KMS-11 (cell line): ENCODE results near the gene IL17RE.
A peak's percentile ranks its signal among the peaks of the same experiment; 100 is the strongest.

Experiments used
- H2AFZ ChIP-seq: fragments of 200-600 bp; sonication (generic); 2 replicates; pipeline ENCODE4 v1.6.1; 2016; ENCODE audit warnings: antibody characterized with exemption, mixed run types, low read depth
- H3K27ac ChIP-seq: fragments of 200-600 bp; sonication (generic); 2 replicates; pipeline ENCODE4 v1.6.1; 2016; ENCODE audit warnings: mild to moderate bottlenecking, mixed run types
- H3K27me3 ChIP-seq: fragments of 200-600 bp; sonication (generic); 2 replicates; pipeline ENCODE4 v1.6.1; 2017; ENCODE audit warnings: mild to moderate bottlenecking, low read depth, mixed run types, moderate library complexity; ENCODE audit not compliant: insufficient read depth
- H3K36me3 ChIP-seq: fragments of 200-600 bp; sonication (generic); 2 replicates; pipeline ENCODE4 v1.6.1; 2017; ENCODE audit warnings: mild to moderate bottlenecking, mixed run types; ENCODE audit not compliant: insufficient read depth
- H3K4me1 ChIP-seq: fragments of 200-600 bp; sonication (generic); 2 replicates; pipeline ENCODE4 v1.6.1; 2016; ENCODE audit warnings: mild to moderate bottlenecking, low read depth, mixed run types; ENCODE audit not compliant: poor library complexity, severe bottlenecking
- H3K4me2 ChIP-seq: fragments of 200-600 bp; sonication (generic); 2 replicates; pipeline ENCODE4 v1.7.0; 2016; ENCODE audit warnings: mild to moderate bottlenecking, mixed run types
- H3K4me3 ChIP-seq: fragments of 200-600 bp; sonication (generic); IDR thresholded peaks from 2 replicates; pipeline ENCODE4 v1.6.1; 2017; ENCODE audit warnings: low read depth, low read length, mixed read lengths; ENCODE audit not compliant: insufficient read depth
- H3K79me2 ChIP-seq: fragments of 200-600 bp; sonication (generic); 2 replicates; pipeline ENCODE4 v1.6.1; 2016; ENCODE audit warnings: low read depth, mixed run types; ENCODE audit not compliant: insufficient read depth
- H3K9ac ChIP-seq: fragments of 200-600 bp; sonication (generic); 2 replicates; pipeline ENCODE4 v1.6.1; 2016; ENCODE audit warnings: mild to moderate bottlenecking, mixed run types
- H4K20me1 ChIP-seq: fragments of 200-600 bp; sonication (generic); 2 replicates; pipeline ENCODE4 v1.6.1; 2016; ENCODE audit warnings: mild to moderate bottlenecking, mixed run types; ENCODE audit not compliant: insufficient read depth
- CTCF ChIP-seq: fragments of 200-600 bp; sonication (generic); conservative IDR thresholded peaks from 2 replicates; pipeline ENCODE4 v1.6.1; 2017; ENCODE audit warnings: low read depth, mild to moderate bottlenecking, antibody characterized with exemption, low read length, moderate library complexity, mixed read lengths

IL17RE gene

GRCh38 chr3:9916734-9917680 is 14.4 kb downstream of the IL17RE start, which contains the start of gene IL17RC:
IL17RC (plus strand) TSS chr3:9917098; CDS start chr3:9917316, 218 bp downstream.
- Histone ChIP-seq H4K20me1 (no peaks in the 10 kb centered on the region), H3K4me3 (no peak within 1 kb of the TSS), H3K4me2 (peak within 1 kb of the TSS; percentile 53), H3K9ac (peak within 1 kb of the TSS; percentile 76; the same call in 1 of the 2 replicates), H3K4me1 (peaks cover 29% of the 10 kb centered on the region), H3K27ac (peak within 1 kb of the TSS; percentile 44; the same call in 1 of the 2 replicates), H3K27me3 (no peaks in the 10 kb centered on the region), H2AFZ (peak within 1 kb of the TSS; percentile 67), H3K79me2 (no peaks in the 10 kb centered on the region), H3K36me3 (no peaks in the 10 kb centered on the region)
- TF ChIP-seq CTCF: no peak

DNA sequence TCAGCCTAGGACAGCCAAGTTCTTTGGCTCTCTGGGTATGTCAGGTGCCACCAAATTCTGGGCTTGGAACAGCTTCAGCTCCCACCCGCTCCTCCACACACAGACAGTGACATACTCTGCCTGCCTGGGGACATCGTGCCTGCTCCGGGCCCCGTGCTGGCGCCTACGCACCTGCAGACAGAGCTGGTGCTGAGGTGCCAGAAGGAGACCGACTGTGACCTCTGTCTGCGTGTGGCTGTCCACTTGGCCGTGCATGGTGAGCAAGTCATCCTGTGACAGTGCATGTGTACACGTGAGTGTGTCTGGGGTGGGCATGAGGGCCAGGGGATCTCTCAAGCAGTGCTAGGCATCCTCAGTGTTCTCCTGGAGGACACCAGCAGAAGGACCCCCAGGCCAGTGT is 15.2 kb downstream of the IL17RE start:
- no peak overlapping the region for H3K27ac ChIP-seq
- no peak for TF ChIP-seq CTCF

DNA sequence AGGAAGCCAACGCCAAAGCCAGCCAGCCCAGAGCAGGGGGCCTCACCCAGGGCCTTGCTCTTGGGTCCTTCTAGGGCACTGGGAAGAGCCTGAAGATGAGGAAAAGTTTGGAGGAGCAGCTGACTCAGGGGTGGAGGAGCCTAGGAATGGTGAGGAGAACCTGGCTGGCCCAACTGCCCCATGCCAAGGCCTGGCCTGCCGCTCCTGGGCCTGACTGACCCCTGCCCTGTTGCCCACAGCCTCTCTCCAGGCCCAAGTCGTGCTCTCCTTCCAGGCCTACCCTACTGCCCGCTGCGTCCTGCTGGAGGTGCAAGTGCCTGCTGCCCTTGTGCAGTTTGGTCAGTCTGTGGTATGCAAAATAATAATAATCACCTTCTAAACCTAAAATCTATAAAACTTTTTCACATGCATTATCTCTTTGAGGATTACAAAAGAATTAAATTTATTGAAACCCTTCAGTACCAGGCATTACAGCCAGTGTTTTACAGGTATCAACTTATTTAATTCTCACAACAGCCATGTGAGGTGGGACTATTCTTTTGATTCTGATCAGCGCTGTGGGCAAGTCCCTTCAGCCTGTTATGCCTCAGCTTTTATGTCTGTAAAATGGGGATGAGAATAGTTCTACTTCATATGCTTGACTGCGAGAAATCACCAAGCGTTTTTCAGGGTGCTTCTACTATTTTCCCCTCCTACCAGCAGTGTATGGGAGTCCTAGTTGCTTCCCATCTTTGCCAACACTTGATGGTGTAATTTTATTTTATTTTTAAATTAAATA is 15.8 kb downstream of the IL17RE start:
- H3K27ac ChIP-seq: no peak overlapping the region
- no peak overlapping the region for H3K4me2 ChIP-seq
- no peak for TF ChIP-seq CTCF
- no peaks in the 10 kb centered on the region for H4K20me1 ChIP-seq
- no peak overlapping the region for H3K9ac ChIP-seq
- H3K36me3 ChIP-seq: no peaks in the 10 kb centered on the region
- no peak overlapping the region for H2AFZ ChIP-seq
- H3K27me3 ChIP-seq: no peaks in the 10 kb centered on the region
- no peaks in the 10 kb centered on the region for H3K79me2 ChIP-seq
- peaks cover 15% of the 10 kb centered on the region for H3K4me1 ChIP-seq
- no peak overlapping the region for H3K4me3 ChIP-seq

More for the DNA sequence above, 15.2 kb downstream of the IL17RE start:
- no peaks in the 10 kb centered on the region for H3K79me2 ChIP-seq
- no peak overlapping the region for H3K4me2 ChIP-seq
- H4K20me1 ChIP-seq: no peaks in the 10 kb centered on the region
- H3K4me1 ChIP-seq: peaks cover 21% of the 10 kb centered on the region
- H3K9ac ChIP-seq: no peak overlapping the region
- H3K27me3 ChIP-seq: no peaks in the 10 kb centered on the region
- H3K4me3 ChIP-seq: no peak overlapping the region
- no peak overlapping the region for H2AFZ ChIP-seq
- no peaks in the 10 kb centered on the region for H3K36me3 ChIP-seq

DNA sequence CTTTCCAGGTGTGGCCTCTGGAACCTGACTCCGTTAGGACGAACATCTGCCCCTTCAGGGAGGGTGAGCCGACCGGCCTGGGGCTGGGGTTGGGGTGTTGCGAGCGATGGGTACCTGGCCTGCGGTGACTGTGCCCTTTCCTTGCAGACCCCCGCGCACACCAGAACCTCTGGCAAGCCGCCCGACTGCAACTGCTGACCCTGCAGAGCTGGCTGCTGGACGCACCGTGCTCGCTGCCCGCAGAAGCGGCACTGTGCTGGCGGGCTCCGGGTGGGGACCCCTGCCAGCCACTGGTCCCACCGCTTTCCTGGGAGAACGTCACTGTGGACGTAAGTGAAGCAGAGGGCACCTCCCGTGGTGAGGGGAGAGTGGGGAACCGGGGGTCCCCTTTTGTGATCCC is 25.5 kb downstream of the IL17RE start:
- no peak for TF ChIP-seq CTCF
- Histone ChIP-seq H3K4me2 (no peak overlapping the region), H3K27me3 (no peaks in the 10 kb centered on the region), H3K36me3 (no peaks in the 10 kb centered on the region), H4K20me1 (no peaks in the 10 kb centered on the region), H3K27ac (no peak overlapping the region), H3K9ac (no peak overlapping the region), H3K4me3 (no peak overlapping the region), H3K79me2 (no peaks in the 10 kb centered on the region; the same call in 1 of the 2 replicates), H2AFZ (no peak overlapping the region), H3K4me1 (peaks cover 5% of the 10 kb centered on the region)
